Glomerular visceral epithelial cell (primary cell): ENCODE results near the gene RHO.

Experiments
- DNase-seq: peaks from one replicate; pipeline ENCODE4 v3.0.0-alpha.2; 2016; ENCODE audit errors: extremely low spot score

Gene RHO

DNA sequence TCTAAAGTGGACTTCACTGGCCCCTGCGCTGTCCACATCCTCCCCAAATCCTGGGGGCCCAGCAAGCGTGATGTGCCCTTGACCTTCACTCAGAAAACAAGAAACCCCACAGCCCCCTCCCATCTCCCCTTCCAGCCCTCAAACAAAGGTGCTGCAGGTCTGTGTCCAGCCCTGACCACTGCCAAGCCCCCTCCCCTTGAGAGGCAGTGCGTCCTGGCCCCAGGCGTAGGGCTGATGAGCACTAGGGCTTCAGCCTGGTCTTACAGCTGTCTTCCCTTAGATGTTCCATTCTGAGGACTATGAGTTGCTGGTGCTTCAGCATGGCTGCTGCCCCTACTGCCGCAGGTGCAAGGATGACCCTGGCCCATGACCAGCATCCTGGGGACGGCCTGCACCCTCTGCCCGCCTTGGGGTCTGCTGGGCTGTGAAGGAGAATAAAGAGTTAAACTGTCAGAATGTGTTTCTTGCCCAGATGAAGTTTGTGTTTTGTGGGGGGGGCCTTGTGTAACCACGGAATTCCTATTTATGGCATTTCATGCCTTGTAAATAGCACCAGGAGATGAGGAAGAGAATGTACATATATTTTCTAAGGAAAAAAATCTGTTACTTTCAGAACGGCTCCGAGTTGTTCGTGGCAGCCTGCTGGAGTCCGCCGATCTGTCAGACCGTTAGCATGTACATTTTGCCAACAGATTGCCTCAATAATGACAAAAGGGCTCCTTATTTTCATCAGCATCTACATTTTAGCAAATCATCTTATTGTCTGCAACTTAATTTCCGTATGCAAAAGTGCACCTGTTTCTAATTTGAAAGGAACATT, 8.3 kb upstream of the RHO start:
- no peak for DNase-seq

DNA sequence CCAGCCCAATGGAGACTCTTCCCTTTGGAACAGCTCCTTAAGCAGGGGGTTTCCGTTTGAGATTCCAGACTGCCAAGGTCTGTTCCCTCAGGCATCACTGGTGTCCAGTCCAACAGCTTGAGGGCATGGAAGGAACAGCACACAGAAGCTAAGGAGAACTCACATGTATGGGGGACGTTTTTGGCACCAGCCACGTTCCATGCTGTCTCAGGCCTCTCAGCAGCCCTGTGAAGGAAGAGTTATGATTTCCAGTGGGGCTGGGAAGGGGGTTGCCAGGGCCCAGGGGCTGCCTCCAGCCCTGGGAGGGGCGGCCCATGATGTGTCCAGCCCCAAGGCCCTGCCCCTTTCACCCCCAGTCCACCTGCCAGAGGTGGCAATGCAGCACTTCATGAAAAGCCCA, 7.5 kb upstream of the RHO start:
- DNase-seq: no peak

DNA sequence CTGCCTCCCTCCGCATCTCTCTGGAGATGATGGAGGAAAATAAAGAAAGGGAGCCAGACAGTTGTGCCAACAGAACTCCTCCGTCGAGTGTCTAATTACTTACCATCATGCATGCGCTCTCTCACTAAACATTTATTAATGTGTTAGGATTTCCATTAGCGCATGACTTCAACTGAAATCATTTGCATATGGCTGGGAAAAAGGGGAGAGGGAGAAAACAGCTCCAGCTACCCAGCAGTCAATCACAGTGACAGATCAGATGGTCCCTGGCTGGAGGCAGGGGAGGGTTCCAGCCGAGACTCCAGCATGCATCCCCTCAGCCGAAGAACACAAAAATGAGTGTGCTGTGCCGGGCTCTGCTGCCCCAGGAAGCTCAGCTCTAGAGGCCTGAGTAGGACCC, 6.8 kb upstream of the RHO start:
- no peak for DNase-seq

DNA sequence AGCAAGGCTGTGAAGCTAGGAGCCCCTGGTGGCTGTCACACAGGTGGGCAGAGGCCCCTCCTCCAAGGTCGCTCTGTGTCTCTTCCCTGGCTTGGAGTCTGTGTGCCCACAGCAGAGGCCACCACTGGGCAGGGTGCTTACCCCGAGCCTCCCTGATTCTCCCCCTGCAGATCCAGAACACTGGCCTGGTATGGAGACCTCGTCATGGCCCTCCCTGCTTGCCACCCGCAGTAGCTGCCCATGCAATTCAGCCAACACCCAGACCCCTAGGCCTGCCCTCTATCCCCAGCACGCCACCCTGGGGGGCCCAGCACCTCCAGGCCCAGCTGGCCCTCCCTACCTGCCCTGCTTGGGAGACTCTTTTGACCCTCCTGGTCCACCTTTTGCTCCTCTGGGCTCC, 5.5 kb upstream of the RHO start:
- DNase-seq: no peak

DNA sequence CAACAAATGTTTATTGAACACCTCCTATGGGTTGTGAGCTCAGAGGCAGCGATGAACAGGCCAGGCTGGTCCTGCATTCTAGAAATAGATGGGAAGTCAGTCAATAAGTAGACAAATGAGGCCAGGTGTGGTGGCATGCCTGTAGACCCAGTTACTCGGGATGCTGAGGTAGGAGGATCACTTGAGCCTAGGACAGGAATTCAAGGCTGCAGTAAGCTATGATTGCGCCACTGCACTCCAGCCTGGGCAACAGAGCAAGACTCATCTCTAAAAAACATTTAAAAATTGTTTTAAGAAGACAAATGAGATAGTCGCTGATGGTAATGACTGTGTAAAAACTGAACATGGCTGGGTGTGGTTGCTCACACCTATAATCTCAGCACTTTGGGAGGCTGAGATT, 4.4 kb upstream of the RHO start:
- no peak for DNase-seq

DNA sequence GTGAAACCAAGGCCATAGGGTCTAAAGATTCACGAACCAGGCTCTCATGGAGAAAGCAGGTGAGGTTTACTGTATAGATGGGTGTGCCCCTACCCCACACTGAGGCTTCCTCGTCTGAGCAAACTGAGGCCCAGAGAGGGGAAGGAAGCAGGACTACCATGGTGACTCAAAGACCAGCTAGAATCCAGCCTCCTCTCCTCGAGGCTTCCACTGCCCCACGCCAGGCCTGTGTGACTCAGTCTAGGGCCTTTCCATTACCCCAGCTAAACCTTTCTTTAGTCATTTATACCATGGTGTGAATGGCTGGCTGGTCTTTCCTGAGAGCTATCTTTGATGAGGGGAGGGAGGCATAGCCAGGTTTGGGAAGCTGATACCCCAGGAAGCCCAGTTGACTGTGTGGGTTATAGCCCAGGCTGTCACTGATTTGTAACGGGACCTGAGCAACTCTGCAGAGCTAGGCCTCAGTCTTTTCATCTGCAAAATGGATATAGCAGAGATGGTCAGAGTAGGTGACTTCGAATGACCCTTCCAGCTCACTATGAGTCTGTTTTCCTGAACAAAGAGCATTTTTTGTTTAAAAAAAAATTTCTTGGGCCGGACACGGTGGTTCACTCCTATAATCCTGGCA, 3.0 kb upstream of the RHO start:
- DNase-seq: peak; percentile 21

DNA sequence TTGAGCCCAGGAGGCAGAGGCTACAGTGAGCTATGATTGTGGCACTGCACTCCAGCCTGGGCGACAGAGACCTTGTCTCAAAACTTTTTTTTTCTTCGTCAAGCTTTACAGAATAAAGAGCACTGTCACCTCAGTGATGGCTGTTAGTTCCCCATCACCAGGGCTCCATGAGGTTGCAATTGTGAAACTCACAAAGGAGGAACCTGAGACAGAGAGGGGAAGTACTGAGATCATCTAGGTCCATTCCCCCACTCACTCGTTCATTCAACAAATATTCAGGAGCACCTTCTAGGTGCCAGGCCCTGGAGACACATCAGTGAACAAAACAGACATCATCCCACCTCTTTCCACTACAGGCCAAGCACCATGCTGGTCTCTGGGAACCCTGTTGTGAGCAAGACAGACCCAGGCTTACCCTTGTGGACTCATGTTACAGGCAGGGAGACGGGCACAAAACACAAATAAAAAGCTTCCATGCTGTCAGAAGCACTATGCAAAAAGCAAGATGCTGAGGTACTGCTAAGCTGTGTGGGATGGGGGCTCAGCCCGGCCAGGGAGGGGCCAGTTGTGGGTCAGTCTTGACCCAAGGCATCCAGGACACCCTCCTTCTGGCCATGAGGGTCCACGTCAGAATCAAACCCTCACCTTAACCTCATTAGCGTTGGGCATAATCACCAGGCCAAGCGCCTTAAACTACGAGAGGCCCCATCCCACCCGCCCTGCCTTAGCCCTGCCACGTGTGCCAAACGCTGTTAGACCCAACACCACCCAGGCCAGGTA, 2.1 kb upstream of the RHO start:
- DNase-seq: no peak

DNA sequence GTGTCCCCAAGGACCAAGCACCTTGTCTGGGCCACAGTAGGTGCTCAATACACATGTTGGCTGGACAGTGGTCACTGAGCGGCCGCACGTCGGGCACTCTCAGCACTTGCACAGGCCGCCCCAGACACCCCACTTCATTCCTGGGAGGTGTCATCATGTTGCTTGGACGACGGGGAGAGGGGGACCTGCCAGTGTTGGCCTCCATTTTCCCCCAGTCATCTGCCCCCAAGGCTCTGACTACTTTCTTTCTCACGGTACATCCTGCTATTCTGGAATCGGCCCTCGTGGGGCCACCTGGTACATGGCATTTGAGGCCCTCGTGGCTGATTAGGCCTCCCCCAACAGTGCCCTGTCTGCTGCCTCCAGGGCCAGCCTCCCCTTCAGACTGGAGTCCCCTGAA, 1.2 kb upstream of the RHO start:
- no peak for DNase-seq

DNA sequence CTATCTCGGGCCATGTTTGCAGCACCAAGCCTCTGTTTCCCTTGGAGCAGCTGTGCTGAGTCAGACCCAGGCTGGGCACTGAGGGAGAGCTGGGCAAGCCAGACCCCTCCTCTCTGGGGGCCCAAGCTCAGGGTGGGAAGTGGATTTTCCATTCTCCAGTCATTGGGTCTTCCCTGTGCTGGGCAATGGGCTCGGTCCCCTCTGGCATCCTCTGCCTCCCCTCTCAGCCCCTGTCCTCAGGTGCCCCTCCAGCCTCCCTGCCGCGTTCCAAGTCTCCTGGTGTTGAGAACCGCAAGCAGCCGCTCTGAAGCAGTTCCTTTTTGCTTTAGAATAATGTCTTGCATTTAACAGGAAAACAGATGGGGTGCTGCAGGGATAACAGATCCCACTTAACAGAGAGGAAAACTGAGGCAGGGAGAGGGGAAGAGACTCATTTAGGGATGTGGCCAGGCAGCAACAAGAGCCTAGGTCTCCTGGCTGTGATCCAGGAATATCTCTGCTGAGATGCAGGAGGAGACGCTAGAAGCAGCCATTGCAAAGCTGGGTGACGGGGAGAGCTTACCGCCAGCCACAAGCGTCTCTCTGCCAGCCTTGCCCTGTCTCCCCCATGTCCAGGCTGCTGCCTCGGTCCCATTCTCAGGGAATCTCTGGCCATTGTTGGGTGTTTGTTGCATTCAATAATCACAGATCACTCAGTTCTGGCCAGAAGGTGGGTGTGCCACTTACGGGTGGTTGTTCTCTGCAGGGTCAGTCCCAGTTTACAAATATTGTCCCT, 1.2 kb downstream of the RHO start:
- no peak for DNase-seq

DNA sequence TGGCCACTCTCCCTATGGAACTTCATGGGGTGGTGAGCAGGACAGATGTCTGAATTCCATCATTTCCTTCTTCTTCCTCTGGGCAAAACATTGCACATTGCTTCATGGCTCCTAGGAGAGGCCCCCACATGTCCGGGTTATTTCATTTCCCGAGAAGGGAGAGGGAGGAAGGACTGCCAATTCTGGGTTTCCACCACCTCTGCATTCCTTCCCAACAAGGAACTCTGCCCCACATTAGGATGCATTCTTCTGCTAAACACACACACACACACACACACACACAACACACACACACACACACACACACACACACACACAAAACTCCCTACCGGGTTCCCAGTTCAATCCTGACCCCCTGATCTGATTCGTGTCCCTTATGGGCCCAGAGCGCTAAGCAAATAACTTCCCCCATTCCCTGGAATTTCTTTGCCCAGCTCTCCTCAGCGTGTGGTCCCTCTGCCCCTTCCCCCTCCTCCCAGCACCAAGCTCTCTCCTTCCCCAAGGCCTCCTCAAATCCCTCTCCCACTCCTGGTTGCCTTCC, 1.9 kb downstream of the RHO start:
- peak; percentile 37 for DNase-seq

DNA sequence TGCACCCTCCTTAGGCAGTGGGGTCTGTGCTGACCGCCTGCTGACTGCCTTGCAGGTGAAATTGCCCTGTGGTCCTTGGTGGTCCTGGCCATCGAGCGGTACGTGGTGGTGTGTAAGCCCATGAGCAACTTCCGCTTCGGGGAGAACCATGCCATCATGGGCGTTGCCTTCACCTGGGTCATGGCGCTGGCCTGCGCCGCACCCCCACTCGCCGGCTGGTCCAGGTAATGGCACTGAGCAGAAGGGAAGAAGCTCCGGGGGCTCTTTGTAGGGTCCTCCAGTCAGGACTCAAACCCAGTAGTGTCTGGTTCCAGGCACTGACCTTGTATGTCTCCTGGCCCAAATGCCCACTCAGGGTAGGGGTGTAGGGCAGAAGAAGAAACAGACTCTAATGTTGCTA, 2.4 kb downstream of the RHO start:
- no peak for DNase-seq

DNA sequence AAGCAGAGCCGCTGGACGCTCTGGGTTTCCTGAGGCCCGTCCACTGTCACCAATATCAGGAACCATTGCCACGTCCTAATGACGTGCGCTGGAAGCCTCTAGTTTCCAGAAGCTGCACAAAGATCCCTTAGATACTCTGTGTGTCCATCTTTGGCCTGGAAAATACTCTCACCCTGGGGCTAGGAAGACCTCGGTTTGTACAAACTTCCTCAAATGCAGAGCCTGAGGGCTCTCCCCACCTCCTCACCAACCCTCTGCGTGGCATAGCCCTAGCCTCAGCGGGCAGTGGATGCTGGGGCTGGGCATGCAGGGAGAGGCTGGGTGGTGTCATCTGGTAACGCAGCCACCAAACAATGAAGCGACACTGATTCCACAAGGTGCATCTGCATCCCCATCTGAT, 3.3 kb downstream of the RHO start:
- no peak for DNase-seq

DNA sequence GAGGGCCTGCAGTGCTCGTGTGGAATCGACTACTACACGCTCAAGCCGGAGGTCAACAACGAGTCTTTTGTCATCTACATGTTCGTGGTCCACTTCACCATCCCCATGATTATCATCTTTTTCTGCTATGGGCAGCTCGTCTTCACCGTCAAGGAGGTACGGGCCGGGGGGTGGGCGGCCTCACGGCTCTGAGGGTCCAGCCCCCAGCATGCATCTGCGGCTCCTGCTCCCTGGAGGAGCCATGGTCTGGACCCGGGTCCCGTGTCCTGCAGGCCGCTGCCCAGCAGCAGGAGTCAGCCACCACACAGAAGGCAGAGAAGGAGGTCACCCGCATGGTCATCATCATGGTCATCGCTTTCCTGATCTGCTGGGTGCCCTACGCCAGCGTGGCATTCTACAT, 3.8 kb downstream of the RHO start:
- DNase-seq: no peak

DNA sequence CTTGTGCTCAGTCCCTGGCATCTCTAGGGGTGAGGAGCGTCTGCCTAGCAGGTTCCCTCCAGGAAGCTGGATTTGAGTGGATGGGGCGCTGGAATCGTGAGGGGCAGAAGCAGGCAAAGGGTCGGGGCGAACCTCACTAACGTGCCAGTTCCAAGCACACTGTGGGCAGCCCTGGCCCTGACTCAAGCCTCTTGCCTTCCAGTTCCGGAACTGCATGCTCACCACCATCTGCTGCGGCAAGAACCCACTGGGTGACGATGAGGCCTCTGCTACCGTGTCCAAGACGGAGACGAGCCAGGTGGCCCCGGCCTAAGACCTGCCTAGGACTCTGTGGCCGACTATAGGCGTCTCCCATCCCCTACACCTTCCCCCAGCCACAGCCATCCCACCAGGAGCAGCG, 5.0 kb downstream of the RHO start:
- no peak for DNase-seq

DNA sequence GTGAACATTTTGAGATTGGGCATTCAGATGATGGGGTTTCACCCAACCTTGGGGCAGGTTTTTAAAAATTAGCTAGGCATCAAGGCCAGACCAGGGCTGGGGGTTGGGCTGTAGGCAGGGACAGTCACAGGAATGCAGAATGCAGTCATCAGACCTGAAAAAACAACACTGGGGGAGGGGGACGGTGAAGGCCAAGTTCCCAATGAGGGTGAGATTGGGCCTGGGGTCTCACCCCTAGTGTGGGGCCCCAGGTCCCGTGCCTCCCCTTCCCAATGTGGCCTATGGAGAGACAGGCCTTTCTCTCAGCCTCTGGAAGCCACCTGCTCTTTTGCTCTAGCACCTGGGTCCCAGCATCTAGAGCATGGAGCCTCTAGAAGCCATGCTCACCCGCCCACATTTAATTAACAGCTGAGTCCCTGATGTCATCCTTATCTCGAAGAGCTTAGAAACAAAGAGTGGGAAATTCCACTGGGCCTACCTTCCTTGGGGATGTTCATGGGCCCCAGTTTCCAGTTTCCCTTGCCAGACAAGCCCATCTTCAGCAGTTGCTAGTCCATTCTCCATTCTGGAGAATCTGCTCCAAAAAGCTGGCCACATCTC, 6.1 kb downstream of the RHO start:
- peak; percentile 17 for DNase-seq

DNA sequence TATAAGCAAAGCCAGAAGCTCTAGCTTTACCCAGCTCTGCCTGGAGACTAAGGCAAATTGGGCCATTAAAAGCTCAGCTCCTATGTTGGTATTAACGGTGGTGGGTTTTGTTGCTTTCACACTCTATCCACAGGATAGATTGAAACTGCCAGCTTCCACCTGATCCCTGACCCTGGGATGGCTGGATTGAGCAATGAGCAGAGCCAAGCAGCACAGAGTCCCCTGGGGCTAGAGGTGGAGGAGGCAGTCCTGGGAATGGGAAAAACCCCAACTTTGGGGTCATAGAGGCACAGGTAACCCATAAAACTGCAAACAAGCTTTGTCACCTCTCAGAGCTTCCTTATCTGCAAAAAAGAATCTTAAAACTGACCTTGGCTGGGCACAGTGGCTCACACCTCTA, 6.6 kb downstream of the RHO start:
- no peak for DNase-seq

DNA sequence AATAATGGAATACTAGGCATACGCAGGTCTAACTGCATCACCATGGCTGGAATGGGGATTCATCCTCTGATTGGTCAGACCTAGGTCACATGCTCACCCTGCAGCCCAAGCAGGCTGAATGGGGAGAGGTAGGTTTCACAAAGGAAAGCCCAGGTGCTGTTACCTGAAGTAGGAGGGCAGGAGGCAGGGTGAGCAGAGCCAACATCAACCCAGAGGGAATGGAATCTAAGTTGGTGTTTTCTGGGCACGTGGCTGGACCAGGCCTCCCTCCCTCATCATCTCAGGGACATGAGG, 7.9 kb downstream of the RHO start:
- no peak for DNase-seq

DNA sequence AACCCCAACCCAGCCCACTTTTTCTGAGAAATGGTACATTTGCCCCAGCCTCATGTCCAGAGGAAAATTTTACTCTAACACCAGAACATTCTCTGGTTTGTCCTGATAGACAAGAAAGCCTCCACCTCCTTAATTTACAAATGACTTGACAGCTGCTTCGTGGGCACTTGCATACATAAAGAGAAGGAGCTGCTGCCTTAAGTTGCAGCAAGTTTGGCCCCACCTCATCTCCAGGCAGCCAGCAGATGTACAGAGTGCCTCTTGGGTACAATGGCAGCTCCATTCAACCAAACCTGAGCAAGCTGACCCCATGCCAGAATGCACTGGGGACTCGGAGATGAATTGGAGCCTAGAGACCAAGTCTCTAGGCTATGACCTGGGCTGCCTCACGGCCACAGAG, 8.4 kb downstream of the RHO start:
- DNase-seq: no peak

DNA sequence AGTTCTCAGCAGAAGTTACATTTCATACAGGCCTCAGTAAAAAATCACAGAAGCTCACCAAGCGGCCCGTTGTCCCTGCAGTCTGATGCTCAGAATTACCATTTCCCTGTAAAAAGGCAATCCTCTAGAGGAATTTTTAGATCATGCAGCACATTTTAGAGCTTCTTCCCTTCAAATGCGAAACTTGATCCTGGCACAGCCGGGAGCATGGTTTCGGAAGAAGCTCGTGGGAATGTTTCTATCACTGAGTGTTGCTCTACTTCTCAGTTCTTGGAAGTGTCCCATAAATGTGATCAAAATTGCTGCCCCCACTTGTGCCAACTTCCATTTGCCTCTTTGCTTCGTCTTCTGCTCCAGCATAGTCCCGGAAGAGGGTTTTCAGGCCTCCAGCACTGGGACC, 10.8 kb downstream of the RHO start:
- no peak for DNase-seq

DNA sequence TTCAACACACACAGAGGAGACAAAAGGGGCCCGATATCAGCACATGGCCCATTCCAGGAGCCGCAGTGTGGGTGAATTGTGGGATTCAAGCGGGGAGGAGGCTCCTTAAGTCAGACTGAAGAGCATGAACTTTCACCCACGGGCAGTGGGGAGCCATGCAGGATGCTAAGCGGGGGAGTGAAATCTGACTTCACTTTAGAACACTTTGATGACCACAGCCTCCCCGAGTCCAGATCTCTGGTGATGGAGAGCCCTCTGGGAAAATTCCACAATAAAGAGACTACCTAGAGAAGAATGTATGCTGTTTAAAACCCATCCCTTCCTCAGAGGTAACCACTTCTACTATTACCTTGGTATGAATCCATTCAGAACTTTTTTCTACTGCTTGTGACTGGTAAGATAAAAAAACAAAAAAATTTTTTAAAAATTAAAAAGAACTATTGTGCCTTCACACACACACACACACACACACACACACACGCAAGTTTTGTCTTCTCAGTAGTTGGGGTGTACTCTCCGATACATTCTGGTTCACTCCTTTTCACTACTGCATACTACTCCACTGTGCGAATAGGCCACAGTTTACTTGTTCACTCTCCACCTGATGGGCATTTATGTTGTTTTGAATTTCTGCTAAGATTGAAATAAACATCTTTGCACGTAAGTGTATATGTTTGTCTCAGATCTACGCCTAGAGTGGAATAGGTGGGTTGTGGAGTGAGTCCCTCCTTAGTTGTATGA, 12.5 kb downstream of the RHO start:
- DNase-seq: no peak

DNA sequence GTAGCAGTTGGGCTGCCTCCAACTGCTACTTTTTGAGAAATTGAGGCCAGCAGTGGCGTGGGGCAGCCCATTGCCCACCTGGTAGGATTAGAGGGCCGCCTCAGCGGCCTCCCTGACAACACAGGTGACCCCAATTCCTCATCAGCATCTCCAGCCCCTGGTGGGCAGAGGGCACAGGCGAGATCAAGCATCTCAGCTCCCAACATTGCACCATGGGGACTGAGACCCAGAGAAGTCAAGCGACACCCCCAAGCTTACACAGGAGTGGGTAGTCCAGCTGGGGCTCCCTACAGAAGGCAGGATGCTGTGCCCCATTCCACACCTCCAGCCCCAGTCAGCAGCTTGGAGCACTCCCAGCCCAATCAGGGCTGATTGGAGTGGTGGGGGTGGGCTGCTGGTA, 14.3 kb downstream of the RHO start:
- DNase-seq: no peak
